Measurements from ENCODE around the gene ALK. TPM values are rescaled to one million over a fixed set of nuclear protein-coding genes. Genes with fewer than 3 reads are reported as not detected.

ALK gene
- total RNA-seq, 4 donors from 2014 or later: 0.19 TPM; not detected in 3

DNA sequence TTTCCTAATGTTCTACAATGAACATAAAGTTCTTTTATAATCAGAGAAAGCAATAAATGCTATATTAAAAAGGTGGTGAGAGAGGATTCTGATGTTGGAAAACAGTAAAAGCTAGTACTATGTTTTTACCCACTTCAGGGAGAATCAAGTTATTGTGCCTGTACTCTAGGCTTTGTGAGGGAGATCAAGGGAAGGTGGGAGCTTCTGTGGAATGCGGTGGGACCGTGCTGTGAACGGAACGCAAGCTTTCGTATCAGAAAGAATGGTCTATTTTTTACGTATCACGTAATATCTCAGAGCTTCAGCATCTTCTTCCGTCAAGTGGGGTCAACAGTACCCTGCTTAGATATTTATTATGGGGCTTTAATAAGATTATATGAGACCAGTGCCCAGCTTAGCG is 613.0 kb downstream of the ALK start:
- H3K4me3 ChIP-seq: no peak overlapping the region
- DNase-seq: no peak
- no peaks in the 10 kb centered on the region for H3K9me3 ChIP-seq
- H3K27ac ChIP-seq: no peak overlapping the region
- WGBS, 2 donors: 76 to 79% methylated on average over 9 of the region's 9 CpGs
- peaks cover 0 to 4% (median 0%) of the 10 kb centered on the region in 4 donors for H3K27me3 ChIP-seq
- TF ChIP-seq, protein P1, sequence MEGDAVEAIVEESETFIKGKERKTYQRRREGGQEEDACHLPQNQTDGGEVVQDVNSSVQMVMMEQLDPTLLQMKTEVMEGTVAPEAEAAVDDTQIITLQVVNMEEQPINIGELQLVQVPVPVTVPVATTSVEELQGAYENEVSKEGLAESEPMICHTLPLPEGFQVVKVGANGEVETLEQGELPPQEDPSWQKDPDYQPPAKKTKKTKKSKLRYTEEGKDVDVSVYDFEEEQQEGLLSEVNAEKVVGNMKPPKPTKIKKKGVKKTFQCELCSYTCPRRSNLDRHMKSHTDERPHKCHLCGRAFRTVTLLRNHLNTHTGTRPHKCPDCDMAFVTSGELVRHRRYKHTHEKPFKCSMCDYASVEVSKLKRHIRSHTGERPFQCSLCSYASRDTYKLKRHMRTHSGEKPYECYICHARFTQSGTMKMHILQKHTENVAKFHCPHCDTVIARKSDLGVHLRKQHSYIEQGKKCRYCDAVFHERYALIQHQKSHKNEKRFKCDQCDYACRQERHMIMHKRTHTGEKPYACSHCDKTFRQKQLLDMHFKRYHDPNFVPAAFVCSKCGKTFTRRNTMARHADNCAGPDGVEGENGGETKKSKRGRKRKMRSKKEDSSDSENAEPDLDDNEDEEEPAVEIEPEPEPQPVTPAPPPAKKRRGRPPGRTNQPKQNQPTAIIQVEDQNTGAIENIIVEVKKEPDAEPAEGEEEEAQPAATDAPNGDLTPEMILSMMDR (IDR thresholded peaks at IDR 0.05): no peak
- no peak for TF ChIP-seq POLR2A (IDR thresholded peaks at IDR 0.05)
- H3K4me1 ChIP-seq: no peaks in the 10 kb centered on the region
- H3K36me3 ChIP-seq: no peaks in the 10 kb centered on the region
- intact Hi-C loops (cut with DNase I): no loop called here

DNA sequence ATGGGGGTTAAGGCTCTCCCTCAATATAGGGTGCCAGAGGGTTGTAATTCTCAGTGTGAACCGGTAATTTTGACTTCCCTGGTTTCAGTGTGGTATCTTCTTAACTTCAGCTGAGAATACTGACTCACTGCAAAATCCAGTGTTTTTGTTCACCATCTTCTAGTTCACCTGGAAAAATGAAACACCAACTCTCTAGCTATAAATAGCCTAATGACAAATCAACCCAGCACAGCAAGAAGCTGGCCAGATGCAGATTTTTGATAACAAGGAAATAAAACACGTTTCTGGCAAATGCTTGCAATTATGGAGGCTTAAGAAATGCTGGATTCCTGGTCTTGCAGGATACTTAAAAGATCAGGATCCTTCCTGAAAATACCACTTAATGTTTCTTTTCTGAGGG is 613.9 kb downstream of the ALK start:
- TF ChIP-seq, protein P1 (IDR thresholded peaks at IDR 0.05): no peak
- no peak for TF ChIP-seq POLR2A (IDR thresholded peaks at IDR 0.05)
- peaks cover 0 to 3% (median 0%) of the 10 kb centered on the region in 4 donors for H3K27me3 ChIP-seq
- H3K4me1 ChIP-seq: no peaks in the 10 kb centered on the region
- H3K27ac ChIP-seq: no peak overlapping the region
- H3K9me3 ChIP-seq: no peaks in the 10 kb centered on the region
- 27 to 44% methylated on average over 2 of the region's 2 CpGs for WGBS, 2 donors
- DNase-seq: no peak
- H3K4me3 ChIP-seq: no peak overlapping the region
- intact Hi-C loops (cut with DNase I): no loop called here
- H3K36me3 ChIP-seq: no peaks in the 10 kb centered on the region

DNA sequence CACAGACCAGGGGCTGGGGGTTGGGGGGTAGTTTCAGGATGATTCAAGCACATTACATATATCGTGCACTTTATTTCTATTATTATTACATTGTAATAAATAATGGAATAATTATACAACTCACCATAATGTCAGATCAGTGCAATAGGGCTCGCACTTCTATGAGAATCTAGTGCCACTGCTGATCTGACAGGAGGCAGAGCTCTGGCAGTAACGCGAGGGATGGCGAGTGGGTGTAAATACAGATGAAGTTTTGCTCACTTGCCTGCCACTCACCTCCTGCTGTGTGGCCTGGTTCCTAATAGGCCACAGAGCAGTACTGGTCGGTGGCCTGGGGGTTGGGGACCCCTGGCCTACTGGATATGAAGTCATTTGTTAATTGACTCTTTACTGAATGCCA is 615.6 kb downstream of the ALK start:
- TF ChIP-seq, protein P1 (IDR thresholded peaks at IDR 0.05): no peak
- no peak for TF ChIP-seq POLR2A (IDR thresholded peaks at IDR 0.05)
- H3K4me1 ChIP-seq: no peaks in the 10 kb centered on the region
- DNase-seq: no peak
- H3K4me3 ChIP-seq: no peak overlapping the region
- peaks cover 0 to 6% (median 0%) of the 10 kb centered on the region in 4 donors for H3K27me3 ChIP-seq
- H3K9me3 ChIP-seq: no peaks in the 10 kb centered on the region
- no peak overlapping the region for H3K27ac ChIP-seq
- intact Hi-C loops (cut with DNase I): no loop called here
- 72 to 79% methylated on average over 6 of the region's 6 CpGs for WGBS, 2 donors
- no peaks in the 10 kb centered on the region for H3K36me3 ChIP-seq

DNA sequence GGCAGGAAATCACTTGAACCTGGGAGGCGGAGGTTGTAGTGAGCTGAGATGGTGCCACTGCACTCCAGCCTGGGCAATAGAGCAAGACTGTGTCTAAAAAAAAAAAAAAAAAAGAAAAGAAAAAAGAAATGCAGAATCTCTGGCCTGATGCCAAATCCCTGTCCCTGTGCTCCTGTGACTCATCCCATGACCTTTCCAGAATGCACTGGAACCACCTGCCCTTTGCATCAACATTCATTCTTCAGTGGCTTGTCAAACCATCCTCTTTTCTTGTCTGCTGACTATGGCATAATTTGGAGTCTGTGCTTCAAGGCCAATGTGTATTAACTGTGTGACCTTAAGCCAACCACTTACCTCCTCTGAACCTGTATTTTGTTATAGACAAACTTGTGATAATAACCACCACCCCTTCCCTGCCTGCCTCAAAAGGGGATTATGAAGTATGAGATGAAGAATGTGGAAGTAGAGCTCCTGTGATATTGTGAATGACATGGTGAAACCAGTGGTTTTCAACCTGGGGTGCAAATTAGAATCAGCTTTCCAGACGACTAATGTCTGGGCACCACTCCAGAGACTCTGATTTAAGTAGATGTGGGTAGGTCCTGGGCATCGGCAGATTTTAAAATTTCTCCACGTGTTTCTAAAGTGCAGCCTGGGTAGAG is 616.9 kb downstream of the ALK start:
- Histone ChIP-seq H3K4me1 (no peaks in the 10 kb centered on the region), H3K9me3 (no peaks in the 10 kb centered on the region), H3K27me3 (peaks cover 0 to 16% (median 0%) of the 10 kb centered on the region in 4 donors), H3K36me3 (no peaks in the 10 kb centered on the region), H3K27ac (no peak overlapping the region), H3K4me3 (no peak overlapping the region)
- 53 to 56% methylated on average over 3 to 4 of the region's 4 CpGs for WGBS, 2 donors
- DNase-seq: no peak
- intact Hi-C loops (cut with DNase I): no loop called here
- TF ChIP-seq POLR2A (IDR thresholded peaks at IDR 0.05): no peak
- TF ChIP-seq, protein P1 (IDR thresholded peaks at IDR 0.05): no peak

DNA sequence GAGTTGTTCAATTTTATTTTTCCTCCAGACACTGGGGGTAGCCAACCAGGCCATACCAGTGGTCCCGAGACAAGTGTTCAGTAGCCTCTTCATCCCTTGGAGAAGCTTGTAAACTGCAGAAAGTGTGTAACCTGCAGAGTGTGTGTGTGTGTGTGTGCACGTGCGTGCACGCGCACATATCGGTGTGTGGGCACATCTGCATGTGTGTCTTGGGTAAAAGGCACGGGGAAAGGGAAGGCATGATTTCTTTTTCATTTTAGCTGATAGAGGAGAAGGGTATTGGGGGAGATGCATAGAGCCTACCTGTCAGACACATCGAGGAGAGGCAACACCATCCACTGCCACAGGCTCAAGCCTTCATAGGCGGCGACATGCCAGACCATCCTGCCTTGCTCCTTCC is 624.8 kb downstream of the ALK start:
- Histone ChIP-seq H3K4me3 (no peak overlapping the region), H3K36me3 (no peaks in the 10 kb centered on the region), H3K9me3 (no peaks in the 10 kb centered on the region), H3K27me3 (peaks cover 0 to 30% (median 0%) of the 10 kb centered on the region in 4 donors), H3K27ac (no peak overlapping the region), H3K4me1 (no peaks in the 10 kb centered on the region)
- intact Hi-C loops (cut with DNase I): no loop called here
- 77 to 78% methylated on average over 8 to 10 of the region's 10 CpGs for WGBS, 2 donors
- TF ChIP-seq, protein P1 (IDR thresholded peaks at IDR 0.05): no peak
- no peak for TF ChIP-seq POLR2A (IDR thresholded peaks at IDR 0.05)
- DNase-seq: no peak
